GM21360 (cell line): ENCODE measurements around the gene IL4I1.
"Not testable (repeated sequence)": the region's sequence is repeated elsewhere in the genome, so short reads cannot be mapped to it uniquely, and the experiment has no call there.

ENCODE experiments used
- ATAC-seq: cut with Tn5 transposase; IDR thresholded peaks from one replicate; pipeline ENCODE4 v1.9.1; 2021; ENCODE audit warnings: mild to moderate bottlenecking, moderate library complexity; ENCODE audit not compliant: unreplicated experiment

The IL4I1 gene

DNA sequence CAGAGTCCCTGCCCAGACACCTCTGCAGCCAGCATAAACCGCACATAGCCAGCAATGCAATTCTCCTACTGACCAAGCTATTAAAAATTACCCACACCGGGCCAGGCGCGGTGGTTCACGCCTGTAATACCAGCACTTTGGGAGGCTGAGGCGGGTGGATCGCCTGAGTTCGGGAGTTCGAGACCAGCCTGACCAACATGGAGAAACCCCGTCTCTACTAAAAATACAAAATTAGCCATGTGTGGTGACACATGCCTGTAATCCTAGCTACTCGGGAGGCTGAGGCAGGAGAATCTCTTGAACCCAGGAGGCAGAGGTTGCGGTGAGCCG lies 28.2 kb upstream of the IL4I1 start:
- not testable (repeated sequence) for ATAC-seq

DNA sequence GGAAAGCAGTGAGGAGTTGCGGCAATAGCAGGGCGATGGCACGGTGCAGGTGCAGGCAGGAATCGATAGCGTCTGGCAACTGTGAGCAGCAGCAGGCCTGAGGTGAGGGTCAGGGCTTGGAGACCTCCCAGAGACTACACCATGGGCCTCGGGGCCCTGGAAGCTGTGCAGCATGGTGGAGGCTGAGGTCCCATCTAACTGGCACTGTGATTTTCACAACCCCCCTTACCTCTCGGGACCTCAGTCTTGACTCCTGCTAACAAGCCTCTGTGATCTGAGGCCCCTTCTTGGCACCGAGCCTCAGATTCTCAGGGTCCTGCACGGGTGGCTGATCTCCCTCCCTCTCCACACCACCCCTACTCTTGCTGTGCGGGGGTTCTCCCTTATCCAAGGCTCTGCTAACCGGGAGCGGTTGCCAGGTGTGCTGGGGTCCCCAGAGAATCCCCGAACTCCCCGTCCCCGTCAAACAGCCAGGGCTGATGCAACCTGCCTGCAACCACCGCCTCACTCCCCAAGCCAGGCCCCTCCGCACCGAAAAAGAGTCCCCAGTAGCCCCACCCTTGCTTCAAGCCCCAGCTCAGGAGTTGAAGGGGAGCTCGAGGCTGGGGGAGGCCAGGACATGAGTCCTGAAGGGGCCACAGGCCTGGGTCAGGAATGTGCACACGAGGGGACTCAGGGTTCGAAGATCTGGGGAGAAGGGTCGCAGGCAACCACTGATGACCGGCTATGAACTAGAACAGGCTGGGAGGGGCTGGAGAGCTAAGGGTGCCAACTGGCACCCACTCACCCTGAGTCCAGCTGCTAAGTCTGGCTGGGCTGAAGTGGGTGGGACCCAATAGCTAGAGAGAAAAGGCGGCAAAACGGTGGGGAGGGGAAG lies 27.6 kb upstream of the IL4I1 start:
- no peak for ATAC-seq

DNA sequence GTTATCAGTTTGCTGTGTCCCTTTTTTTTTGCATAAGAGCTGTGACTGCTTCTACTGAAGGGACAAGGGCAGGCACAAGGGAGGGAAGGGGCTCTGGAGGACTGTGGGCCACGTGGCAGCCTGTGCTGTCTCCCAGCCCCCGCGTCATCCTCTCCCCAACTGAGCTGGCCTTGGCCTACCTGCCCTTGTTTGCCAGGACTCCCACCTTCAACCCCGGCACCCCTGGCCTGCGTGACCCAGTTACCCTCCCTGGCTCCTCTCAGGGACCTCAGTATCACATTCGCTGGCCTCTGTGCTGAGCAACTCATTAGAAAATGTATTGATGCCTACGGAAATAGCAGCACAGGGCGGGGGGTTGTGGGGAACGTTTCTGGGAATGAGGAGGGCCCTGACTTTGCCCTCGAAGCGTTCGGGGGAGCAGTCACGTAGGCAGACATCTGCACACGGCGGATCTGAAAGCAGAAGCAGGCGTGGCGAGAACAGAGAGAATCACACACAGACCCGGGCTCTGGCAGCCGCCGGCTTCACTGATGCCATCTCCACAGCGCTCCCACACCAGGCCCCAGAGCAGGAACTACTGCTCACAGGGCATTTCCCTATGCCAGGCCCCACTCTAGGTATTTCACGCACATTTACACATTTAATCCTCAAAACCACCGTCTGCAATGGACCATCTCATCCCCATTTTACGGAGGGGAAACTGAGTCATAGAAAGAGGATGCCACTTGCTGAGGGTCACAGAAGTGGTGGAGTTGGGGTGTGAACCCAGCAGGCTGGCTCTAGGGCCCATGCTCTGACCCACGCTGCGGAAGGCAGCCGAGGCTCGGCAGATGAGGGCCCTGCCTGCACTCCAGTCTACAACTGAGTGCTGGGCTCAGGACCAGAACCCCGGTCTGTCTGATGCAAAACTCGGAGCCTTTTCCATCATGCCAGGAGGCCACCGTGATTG lies 26.6 kb upstream of the IL4I1 start:
- ATAC-seq = no peak

DNA sequence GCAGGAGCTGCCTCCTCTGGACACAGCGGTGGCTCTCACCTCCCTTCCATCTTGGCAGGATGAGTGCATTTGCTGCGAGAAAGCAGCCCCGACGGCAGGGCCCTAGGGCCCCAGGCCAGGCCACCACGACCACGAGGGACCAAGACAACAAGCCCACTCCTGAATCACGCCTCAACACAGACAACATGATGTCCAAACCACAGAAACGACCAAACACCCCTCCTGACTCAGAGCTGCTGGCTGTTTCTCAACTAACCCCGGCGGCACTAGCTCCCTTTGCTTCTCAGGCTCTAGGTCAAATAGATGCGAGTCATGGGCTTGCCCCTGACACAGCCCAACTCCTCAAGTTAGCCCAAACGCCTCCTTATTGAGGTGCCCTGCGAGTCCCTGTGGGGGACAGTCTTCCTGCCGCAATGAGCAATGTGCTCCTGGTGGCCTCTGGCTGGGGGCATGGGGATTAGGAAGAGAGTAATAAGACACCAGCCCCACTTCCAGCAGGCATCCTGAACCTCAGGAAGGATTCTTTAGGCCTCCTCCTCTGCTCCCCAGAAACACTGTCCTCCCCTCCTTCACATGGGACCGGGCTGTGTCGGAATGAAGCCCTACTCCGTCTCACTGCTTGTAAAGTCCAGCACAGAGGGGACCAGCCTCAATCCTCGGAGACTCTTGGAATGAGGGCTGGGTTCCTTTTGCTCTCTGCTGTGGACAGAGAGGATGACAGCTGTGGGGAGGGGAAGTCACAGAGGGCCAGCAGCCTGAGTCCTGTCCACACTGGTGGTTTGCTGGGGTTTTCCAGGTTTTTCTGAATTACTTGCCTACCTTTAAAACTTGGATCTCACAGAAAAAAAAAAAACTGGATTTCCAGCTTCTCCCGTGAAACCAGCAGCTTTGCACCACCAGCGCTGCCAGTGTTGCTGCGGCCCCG lies 25.4 kb upstream of the IL4I1 start:
- no peak for ATAC-seq

DNA sequence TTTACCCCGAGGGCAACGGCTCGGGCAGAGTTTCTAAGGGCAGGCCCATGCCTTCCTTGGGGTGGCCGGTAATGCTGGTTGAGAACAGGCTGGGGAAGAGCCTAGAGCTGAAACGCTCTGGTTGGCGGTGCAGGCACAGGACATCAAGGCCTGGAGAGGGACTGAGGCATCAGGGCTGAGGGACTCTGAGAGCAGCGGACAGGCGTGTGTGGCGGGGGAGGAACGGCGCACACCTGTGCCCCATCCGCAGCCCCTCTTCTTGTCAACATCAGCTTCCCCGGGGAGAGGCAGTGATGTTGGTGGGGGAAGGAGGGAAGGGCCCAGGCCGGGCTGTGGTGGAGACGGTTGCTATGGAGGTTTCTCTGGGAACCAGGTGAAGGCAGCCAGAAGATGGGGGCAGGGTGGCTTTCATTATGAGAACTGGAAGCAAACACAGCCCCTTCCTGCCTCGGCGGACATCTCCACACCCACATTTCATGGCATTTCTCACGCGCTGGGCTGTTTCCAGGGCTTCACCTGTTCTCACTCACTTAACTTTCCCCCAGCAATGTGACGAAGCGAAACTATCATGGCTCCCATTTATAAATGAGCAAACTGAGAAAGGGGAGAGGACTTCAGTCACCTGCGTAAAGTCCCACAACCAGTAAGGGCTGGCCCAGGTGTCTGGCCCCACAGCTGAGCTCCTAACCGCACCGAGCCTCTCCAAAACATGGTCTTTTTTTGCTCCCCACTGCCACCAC lies 24.1 kb upstream of the IL4I1 start:
- ATAC-seq = no peak

DNA sequence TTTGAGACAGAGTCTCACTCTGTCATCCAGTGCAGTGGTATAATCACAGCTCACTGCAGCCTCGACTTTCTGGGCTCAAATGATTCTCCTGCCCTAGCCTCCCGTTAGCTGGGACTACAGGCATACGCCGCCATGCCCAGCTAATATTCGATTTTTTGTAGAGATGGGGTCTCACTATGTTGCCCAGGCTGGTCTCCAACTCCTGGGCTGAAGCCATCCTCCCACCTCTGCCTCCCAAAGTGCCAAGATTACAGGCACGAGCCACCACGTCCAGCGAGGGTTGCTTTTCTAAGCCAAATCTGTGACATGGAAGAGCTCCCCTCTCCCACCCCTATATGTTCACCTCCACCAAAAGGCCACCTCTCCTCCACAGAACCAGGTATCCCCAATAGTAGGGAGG lies 21.4 kb upstream of the IL4I1 start:
- no peak for ATAC-seq

DNA sequence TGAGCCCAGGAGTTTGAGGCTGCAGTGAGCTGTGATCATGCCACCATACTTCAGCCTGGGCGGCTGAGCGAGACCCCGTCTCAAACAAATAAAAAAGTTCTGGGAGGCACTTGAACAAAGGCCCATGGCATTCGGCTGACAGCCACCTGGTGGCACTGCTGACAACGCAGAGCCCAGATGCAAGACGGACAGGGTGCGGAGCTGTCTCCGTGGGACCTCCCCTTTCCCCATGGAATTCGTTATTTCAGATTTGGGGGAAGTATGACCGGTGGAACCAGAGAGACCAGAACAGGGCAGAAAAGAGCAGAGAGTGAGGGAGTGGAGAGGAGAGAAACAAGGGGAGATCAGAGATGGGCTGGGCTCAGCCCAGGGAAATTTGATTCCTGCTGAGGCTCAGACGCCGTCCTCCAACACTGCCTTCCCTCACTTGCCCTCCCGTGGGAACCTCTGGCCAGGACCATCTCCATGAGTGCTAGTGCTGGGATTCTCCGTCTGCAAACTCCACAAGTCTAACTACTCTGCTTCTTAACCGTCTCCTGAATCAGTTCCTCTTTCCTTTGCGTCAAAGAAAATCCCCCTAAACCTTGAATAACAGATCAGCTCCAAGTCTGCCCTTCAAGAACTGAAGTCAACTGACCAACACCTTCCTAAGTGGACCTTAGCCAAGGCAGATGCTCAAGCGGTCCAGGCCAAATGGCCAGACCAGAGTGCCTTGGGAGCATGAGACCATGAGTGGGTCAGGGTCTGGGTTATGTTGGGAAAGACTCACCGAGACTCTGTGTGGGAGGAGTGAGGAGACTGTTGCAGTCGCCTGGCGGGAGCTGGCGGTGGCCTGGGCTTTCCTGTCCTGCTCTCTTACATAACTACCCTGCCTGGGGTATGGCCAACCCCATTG lies 20.4 kb upstream of the IL4I1 start:
- no peak for ATAC-seq

DNA sequence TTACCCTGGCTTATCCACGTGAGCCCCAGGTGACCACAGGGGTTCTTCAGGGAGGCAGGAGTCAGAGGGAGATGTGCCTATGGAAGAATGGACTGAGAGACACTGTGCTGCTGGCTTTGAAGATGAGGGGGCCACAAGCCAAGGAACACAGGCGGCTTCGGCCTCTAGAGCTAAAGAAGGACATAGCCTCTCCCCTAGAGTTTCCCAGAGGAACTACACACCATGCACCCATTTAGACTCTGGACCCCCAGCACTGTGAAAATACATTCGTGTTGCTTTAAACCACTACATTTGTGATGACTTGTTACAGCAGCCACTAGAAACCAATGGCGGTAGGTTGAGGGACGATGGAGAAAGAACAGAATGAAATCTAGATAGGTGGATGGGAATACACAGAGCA lies 18.6 kb upstream of the IL4I1 start:
- no peak for ATAC-seq

DNA sequence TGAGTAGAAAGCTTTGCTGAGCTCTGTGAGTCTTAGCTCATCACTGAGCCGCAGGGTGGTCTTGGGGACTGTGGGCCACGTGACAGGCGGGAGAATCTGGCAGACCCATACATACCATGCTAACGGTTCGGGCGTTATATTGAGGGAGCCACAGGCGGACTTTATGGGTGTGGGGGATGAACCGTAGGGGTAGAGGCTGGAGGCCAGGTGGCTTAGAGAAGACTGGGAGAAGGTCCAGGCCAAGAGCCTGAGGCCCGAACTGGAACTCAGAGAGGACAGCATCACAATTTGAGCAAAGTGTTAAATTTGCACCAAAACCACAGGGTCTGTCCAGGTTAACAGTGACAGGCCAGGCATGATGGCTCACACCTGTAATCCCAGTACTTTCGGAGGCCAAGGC lies 17.0 kb upstream of the IL4I1 start:
- ATAC-seq = no peak

DNA sequence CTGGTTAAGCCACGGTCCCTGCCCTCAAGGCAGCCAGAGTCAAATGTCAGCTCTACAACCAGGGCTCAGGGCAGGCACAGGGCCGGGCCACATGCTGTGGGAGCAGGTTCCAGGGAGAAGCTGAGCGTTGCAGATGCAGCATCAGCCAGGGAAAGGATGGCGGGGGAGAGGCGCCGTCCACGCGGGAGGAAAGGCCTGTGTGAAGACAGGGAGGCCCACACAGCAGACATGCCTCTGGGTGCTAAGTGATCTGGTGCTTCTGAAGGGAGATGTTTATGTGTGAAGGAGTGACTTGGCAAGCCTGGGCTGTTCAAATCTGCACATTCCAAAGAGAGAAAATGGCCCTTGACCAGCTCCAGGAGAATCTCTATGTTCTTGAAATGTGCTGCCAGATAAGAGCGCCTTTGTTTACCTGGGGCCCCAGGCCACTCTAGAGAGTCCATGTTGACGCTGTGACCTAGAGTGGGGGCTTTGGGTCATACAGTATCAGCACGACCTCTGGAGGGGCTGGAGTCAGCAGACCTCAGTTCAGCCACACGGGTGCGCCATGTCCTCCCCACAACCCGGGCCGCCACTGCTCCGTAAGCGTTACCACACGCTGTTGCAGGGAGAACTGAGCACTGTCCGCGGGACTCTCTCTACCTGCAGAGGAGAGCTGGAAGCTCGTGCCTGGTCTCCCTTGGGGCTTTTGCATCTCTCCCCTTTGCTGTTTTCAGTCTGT lies 16.4 kb upstream of the IL4I1 start:
- no peak for ATAC-seq

DNA sequence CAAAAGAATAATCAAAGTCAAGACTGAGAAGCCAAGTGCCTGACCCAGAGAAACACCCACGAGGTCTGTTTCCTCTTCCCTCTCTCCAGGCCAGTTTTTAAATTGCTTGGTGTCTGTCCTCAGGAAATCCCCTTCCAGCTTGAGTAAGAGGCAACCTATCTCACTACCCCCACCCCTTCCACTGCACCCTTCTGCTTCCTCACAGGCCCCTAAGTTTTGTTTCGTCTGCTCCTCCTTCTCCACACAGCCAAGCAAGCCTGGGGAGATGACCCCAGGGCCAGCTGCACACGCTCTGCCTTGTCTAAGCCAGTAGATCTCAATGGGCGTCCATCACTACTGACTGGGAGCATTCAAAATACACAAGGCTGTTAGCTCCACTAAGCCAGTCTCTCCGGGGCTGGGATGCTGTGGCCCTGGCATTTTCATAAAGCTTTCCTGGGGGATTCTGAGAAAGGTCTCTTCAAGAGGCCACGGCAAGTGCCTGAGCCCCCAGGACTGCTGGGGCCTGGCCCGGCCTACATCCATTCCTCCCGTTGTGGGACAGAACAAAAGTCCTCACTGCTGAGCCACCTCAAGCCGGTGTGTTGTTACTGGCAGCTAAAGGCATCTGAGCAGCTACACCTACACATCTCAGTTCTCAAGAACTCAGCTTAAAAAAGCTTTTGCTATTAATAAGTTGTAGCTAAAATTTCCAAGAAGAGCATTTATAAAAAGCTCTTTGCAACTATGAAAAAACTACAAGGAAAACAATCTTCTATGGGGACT lies 14.9 kb upstream of the IL4I1 start:
- ATAC-seq = no peak

DNA sequence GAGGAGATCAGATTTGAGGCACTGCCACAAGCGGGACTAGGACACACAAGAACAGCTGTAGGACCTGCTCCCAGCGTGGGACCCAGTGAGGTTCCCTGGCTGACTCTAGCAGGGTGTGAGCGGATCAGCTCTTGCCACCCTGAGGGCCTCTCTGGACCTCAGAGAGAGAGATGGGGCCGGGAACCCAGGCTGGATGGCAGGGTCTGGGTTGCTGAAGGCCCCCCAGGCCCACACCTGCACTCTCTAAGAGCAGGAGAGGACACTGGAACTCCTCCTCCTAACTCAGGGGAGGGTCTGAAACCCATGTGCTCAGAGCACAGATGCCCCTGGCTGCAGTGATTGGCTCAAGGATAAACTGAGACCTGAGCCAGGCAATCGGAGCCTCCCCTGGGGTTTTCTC lies 13.5 kb upstream of the IL4I1 start:
- ATAC-seq = no peak

DNA sequence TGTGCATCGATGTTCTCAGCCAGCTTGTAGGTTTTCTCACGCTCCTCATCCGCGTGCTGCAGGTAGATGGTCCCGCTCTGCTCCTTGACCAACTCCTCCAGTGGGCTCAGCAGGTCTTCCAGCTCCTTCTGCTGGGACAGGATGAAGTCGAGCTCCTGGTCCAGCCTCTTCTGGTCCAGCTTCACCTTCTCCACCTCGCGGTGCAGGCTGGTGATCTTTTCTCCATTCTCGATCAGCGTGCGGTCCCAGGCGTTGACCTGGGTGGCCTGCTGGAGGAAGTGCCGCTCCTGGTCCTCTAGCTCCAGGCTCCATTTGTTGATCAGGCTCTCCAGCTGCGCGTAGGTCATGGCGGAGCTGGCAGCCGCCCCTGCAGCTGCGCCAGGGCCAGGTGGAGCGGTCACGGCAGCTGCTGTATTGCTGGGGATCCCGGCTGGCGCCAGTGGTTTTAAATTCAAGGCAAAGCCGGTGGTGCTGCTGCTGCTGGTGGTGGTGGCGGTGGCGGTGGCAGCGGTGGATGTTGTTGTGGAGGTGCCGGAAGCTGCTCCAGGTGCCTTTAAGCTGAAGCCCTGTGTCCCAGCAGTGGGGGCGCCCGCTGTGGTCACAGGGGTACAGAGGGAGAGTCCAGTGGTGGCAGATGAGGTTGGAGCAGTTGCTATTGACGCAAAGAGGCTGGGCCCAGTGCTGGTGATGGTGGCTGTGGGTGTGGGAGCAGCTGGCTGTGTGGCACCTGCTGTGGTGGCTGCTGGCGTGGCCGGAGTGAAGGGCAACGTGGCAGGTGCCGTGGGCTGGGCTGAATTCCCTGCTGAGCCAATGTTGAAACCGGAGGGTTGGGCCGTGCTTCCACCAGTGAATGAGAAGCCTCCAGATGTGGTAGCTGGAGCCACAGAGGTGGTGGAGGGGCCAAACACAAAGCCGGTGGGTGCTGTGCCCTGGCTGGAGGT lies 12.1 kb upstream of the IL4I1 start:
- no peak for ATAC-seq

DNA sequence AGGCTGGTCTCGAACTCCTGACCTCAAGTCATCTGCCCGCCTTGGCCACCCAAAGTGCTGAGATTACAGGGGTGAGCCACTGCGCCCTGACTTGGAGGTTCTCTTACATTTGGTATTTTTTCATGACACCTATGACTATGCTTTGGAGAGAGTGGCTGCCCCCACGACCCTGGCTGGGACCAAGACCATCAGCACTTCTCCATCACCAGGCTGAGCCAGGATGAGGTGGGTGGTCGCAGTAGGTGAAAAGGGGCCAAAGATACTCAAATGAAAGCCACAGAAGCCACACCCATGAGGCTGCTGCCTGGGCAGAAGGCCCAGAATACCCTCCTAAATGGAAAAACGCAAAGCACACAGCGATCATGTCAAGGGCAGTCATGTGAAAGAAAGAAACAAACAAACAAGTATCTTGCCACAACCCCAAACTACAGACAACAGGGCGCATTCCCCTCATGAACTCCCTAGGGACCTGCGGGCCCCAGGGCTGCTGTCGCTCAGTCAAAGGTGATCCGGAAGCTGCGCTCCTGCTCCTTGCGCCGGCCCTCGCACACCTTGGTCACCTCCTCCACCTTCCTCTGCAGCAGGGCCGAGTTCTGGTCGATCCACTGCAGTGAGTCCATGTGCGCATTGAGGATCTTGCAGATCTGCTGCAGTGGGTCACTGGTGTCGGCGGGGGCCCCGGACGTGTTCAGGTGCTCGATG lies 11.2 kb upstream of the IL4I1 start:
- ATAC-seq = no peak

DNA sequence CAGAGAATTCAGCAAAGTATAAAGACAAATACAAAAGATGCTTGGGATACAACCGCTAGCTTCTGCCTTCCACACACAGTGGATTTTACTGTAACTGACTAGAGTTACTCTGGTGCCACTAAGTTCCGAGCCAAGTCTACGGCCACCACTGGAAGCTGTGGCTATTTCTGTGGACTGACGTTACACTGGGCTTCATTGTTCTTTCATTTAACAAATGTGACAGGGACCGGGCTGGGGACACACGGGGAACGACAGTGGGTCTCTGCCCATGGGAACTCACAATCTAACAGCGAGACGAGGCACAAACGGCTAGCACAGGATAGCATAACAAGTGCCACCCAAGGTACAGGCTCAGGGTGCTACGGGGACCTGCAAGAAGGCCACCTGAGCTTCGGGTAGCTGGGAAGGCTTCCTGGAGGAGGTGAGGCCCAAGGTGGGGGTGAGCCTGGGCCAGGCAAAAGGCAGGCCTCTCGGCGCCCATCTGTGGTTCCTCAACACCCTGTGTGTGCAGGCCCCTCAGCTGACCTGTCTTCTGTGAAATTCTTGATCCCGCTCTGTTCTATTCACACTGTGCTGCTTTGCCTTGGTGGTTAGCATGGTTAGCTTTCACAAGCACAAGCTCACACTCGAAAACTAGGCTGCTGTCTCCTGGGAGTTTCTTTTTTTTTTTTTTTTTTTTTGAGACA lies 10.3 kb upstream of the IL4I1 start:
- ATAC-seq = no peak

DNA sequence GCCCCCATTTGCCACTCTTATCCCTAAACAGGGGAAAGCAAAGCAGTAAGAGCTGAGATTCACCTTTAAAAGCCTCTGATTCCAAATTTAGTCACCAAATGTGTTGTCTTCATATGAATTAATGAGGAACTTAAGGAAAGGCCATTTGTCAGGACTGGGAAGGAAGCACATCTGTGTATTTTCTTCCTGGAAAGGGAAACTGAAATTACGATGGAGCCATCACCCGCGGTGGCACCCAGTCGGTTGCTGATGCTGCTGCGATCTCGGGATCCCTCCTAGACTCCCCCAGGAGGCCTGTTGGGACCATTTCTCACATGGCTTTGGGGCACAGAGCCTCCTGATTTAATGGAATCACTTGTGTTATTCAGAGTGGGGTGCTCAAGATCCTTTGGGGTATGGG lies 7.4 kb upstream of the IL4I1 start:
- ATAC-seq = no peak
